WTC11 (cell line): Measurements from ENCODE around the gene LARGE1. TPM values are rescaled to one million over a fixed set of nuclear protein-coding genes. Genes with fewer than 3 reads are reported as not detected.

Experiments used
- ATAC-seq: fragments of 200-7000 bp; cut with Tn5 transposase; 2 replicates; pipeline ENCODE4 v1.10.0; 2021; ENCODE audit warnings: mild to moderate bottlenecking, moderate library complexity
- CTCF ChIA-PET: fragments of 300-600 bp; sonication (Branson Sonifier 250); formaldehyde crosslinking; loops from one replicate; lab custom pipeline; 2021; ENCODE audit warnings: antibody characterized with exemption; lab: Charles Lee
- POLR2A ChIA-PET: fragments of 350-600 bp; sonication (Branson Sonifier 250); formaldehyde crosslinking; loops from one replicate; lab custom pipeline; 2021; ENCODE audit warnings: antibody characterized with exemption; lab: Charles Lee
- DNase-seq: peaks from one replicate; pipeline ENCODE4 v3.0.0; 2021; ENCODE audit warnings: low spot score
- H3K27ac Mint-ChIP-seq: 2 replicates; pipeline ENCODE4 v1.8.0; 2021; ENCODE audit warnings: mixed read lengths
- H3K27me3 Mint-ChIP-seq: 2 replicates; pipeline ENCODE4 v1.8.0; 2021; ENCODE audit warnings: low read depth, mild to moderate bottlenecking, moderate library complexity, mixed read lengths
- H3K36me3 Mint-ChIP-seq: 2 replicates; pipeline ENCODE4 v1.8.0; 2021; ENCODE audit warnings: mixed read lengths
- H3K4me1 Mint-ChIP-seq: 2 replicates; pipeline ENCODE4 v1.8.0; 2022; ENCODE audit warnings: mixed read lengths
- H3K4me3 Mint-ChIP-seq: 2 replicates; pipeline ENCODE4 v1.8.0; 2021; ENCODE audit warnings: mild to moderate bottlenecking, moderate library complexity, mixed read lengths
- H3K9me3 Mint-ChIP-seq: 2 replicates; pipeline ENCODE4 v1.8.0; 2021; ENCODE audit warnings: mixed read lengths
- ATF1 ChIP-seq: sonication (generic); formaldehyde crosslinking; IDR thresholded peaks from 2 replicates; pipeline ENCODE4 v1.8.1; 2023; ENCODE audit warnings: mild to moderate bottlenecking, moderate library complexity, missing genetic modification reagents
- CREB1 ChIP-seq: sonication (generic); formaldehyde crosslinking; IDR thresholded peaks from 2 replicates; pipeline ENCODE4 v1.8.0; 2023; ENCODE audit warnings: mild to moderate bottlenecking, missing genetic modification reagents
- CREM ChIP-seq: sonication (generic); formaldehyde crosslinking; IDR thresholded peaks from 2 replicates; pipeline ENCODE4 v1.8.1; 2022; ENCODE audit warnings: mild to moderate bottlenecking, missing genetic modification reagents, moderate library complexity
- ESRRA ChIP-seq: sonication (generic); formaldehyde crosslinking; IDR thresholded peaks from 2 replicates; pipeline ENCODE4 v1.8.1; 2022; ENCODE audit warnings: mild to moderate bottlenecking, missing genetic modification reagents, borderline replicate concordance
- GABPB1 ChIP-seq: sonication (generic); formaldehyde crosslinking; IDR thresholded peaks from 2 replicates; pipeline ENCODE4 v1.8.1; 2023; ENCODE audit warnings: mild to moderate bottlenecking, missing genetic modification reagents
- GRHL2 ChIP-seq: fragments of 250-450 bp; sonication (Bioruptor Pico); IDR thresholded peaks from 2 replicates; pipeline ENCODE4 v1.8.0; 2022; ENCODE audit warnings: mild to moderate bottlenecking, moderate library complexity; ENCODE audit not compliant: insufficient replicate concordance, severe bottlenecking
- KAT7 ChIP-seq: sonication (generic); formaldehyde crosslinking; IDR thresholded peaks from 2 replicates; pipeline ENCODE4 v1.8.1; 2023; ENCODE audit warnings: missing genetic modification reagents, mild to moderate bottlenecking, borderline replicate concordance
- MYBL2 ChIP-seq: sonication (generic); formaldehyde crosslinking; IDR thresholded peaks from 2 replicates; pipeline ENCODE4 v1.8.1; 2023; ENCODE audit warnings: mild to moderate bottlenecking, moderate library complexity, missing genetic modification reagents
- NFATC4 ChIP-seq: fragments of 250-450 bp; sonication (Bioruptor Pico); IDR thresholded peaks from 2 replicates; pipeline ENCODE4 v1.9.0; 2021; ENCODE audit warnings: mild to moderate bottlenecking
- NFE2L1 ChIP-seq: sonication (generic); formaldehyde crosslinking; IDR thresholded peaks from 2 replicates; pipeline ENCODE4 v1.8.1; 2023; ENCODE audit warnings: missing genetic modification reagents
- TEAD4 ChIP-seq: sonication (generic); formaldehyde crosslinking; IDR thresholded peaks from 2 replicates; pipeline ENCODE4 v1.8.0; 2022; ENCODE audit warnings: mild to moderate bottlenecking, missing genetic modification reagents
- TP53 ChIP-seq: sonication (generic); formaldehyde crosslinking; IDR thresholded peaks from 2 replicates; pipeline ENCODE4 v1.8.1; 2023; ENCODE audit warnings: mild to moderate bottlenecking, missing genetic modification reagents
- ZNF121 ChIP-seq: sonication (generic); formaldehyde crosslinking; IDR thresholded peaks from 2 replicates; pipeline ENCODE4 v1.8.0; 2023; ENCODE audit warnings: missing genetic modification reagents
- ZNF232 ChIP-seq: sonication (generic); formaldehyde crosslinking; IDR thresholded peaks from 2 replicates; pipeline ENCODE4 v1.8.0; 2022; ENCODE audit warnings: mild to moderate bottlenecking, missing genetic modification reagents
- ZNF263 ChIP-seq: sonication (generic); formaldehyde crosslinking; IDR thresholded peaks from 2 replicates; pipeline ENCODE4 v1.8.1; 2022; ENCODE audit warnings: low read depth, mild to moderate bottlenecking, moderate library complexity, missing genetic modification reagents
- ZNF423 ChIP-seq: fragments of 250-450 bp; sonication (Bioruptor Pico); IDR thresholded peaks from 2 replicates; pipeline ENCODE4 v2.1.2; 2022; ENCODE audit warnings: mild to moderate bottlenecking, moderate library complexity
- ZNF671 ChIP-seq: fragments of 250-450 bp; sonication (Bioruptor Pico); IDR thresholded peaks from 2 replicates; pipeline ENCODE4 v1.8.0; 2021; ENCODE audit warnings: mild to moderate bottlenecking
- total RNA-seq: library from RNA; stranded (reverse); gene quantifications from 3 replicates; pipeline ENCODE4 v1.2.3, GENCODE V29; 2021
- TF ChIP-seq, protein P1 (sequence below): fragments of 250-450 bp; sonication (Bioruptor Pico); conservative IDR thresholded peaks from 2 replicates; pipeline ENCODE4 v1.9.0; 2021; ENCODE audit warnings: mild to moderate bottlenecking
- TF ChIP-seq, protein P2 (sequence below): sonication (generic); formaldehyde crosslinking; IDR thresholded peaks from 2 replicates; pipeline ENCODE4 v1.8.1; 2022; ENCODE audit warnings: mild to moderate bottlenecking, missing genetic modification reagents, moderate library complexity, borderline replicate concordance

LARGE1 gene
- total RNA-seq, 1 experiment from 2014 or later, result 72.6 TPM

DNA sequence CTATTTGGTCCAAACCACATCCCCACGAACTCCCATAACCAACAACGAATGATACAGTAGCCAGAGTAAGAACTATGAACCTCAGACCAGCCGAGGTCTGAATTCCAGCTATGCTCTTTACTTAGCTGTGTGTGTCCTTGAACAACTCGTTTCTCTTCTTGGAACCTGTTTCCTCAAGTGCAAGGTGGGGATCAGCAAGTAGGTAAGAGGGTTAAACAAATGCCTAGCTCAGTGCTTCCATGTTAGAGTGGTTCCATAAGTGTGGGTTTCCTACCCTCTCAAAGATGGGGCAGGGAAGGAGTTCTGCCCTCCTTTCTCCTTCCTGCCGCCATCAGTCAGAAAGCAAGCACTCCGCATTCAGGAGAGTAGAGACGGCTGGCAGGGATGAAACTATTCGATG lies 578.7 kb downstream of the LARGE1 start (continued):
- TF ChIP-seq, protein P1, sequence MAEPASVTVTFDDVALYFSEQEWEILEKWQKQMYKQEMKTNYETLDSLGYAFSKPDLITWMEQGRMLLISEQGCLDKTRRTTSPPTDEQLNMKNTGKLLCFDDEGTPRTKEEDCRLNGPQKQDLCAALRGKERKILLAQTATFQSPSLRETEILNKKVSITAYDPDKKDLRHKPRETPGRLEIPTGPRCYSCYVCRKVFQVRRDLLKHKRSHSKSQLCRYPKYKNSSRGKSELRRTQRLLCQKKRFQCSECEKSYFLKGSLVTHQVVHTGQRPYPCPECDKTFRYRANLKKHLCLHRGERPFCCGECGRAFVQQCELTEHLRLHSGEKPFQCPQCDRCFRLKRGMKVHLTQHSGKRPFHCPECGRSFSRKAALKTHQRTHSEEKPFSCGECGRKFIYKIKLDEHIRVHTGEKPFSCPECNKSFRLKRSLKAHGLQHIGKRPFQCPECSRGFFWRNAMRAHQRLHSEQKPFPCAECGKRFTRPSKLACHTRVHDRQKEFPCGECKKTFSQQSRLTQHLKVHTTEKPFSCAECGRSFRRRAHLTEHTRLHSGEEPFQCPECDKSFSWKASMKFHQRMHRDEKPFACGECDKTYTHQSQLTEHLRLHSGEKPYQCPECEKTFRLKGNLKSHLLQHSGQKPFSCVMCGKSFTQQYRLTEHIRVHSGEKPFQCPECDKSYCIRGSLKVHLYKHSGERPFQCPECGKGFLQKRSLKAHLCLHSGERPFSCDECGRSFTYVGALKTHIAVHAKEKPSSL (CRISPR knock-in tag), result no peak
- TF ChIP-seq, protein P2, sequence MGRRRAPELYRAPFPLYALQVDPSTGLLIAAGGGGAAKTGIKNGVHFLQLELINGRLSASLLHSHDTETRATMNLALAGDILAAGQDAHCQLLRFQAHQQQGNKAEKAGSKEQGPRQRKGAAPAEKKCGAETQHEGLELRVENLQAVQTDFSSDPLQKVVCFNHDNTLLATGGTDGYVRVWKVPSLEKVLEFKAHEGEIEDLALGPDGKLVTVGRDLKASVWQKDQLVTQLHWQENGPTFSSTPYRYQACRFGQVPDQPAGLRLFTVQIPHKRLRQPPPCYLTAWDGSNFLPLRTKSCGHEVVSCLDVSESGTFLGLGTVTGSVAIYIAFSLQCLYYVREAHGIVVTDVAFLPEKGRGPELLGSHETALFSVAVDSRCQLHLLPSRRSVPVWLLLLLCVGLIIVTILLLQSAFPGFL (CRISPR knock-in tag), result no peak
- TF ChIP-seq KAT7 (CRISPR knock-in tag), result no peak

DNA sequence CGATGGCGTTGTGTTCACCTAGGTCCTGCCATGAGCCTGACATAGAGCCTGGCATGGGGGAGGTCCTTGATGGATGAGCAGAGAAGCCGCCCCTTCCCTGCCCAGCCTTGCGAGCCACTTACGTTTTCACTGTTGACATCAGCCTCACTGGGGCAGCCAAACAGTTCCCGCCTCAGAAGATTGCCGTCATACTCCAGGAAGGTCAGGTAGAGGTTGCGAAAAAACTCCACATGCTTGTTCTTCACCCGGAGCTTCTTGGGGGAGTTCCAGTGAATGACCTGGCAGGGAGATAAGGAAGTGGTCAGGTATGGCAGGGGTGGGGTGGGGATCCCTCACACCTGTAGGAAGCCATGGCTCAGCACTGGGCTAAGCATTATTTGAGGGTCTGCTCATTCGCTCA lies 582.8 kb downstream of the LARGE1 start:
- ChIA-PET CTCF (no interaction called here), POLR2A (no interaction called here)
- H3K27me3 Mint-ChIP-seq, result no peaks in the 10 kb centered on the region
- no peak for ATAC-seq
- H3K27ac Mint-ChIP-seq, result no peak overlapping the region
- H3K4me1 Mint-ChIP-seq, result no peaks in the 10 kb centered on the region
- H3K9me3 Mint-ChIP-seq, result no peaks in the 10 kb centered on the region
- no peak for DNase-seq
- no peak overlapping the region for H3K4me3 Mint-ChIP-seq
- peaks cover 14% of the 10 kb centered on the region for H3K36me3 Mint-ChIP-seq
- TF ChIP-seq TP53 (no peak), ZNF423 (CRISPR knock-in tag) (no peak), CREB1 (CRISPR knock-in tag) (no peak), MYBL2 (CRISPR knock-in tag) (no peak), CREM (CRISPR knock-in tag) (no peak), NFATC4 (CRISPR knock-in tag) (no peak), TEAD4 (CRISPR knock-in tag) (no peak)

DNA sequence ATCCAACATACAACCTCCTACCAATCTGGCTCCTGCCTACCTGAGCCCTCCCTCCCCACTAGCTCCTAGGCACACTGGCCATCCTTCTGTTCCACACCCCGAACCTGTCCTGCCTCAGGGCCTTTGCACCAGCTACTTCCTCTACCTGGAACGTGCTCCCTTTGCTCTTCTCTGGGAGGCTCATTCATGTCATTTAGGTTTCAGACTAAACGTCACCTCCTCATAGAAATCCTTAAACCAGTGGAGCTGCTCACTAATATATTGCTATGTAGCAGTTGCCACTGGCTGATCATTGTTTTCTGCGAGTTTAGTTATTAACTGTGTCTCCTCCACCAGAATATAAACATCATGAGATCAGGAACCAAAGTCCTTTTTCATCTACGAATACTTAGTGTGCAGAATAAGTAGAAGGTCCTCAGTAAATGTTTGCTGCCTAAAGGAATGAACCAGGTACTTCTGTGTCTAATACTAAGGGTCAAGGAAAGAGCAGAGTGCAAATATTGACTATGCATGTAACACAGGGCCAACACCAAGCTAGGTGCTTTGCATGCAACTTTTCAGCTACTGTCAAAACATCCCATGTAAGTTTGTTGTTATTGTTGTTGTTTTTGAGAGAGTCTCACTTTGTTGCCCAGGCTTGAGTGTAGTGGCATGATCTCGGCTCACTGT lies 584.5 kb downstream of the LARGE1 start:
- DNase-seq (no peak), ATAC-seq (no peak)
- Mint-ChIP-seq H3K9me3 (no peaks in the 10 kb centered on the region), H3K4me3 (no peak overlapping the region), H3K27me3 (no peaks in the 10 kb centered on the region), H3K36me3 (peaks cover 19% of the 10 kb centered on the region), H3K4me1 (peaks cover 3% of the 10 kb centered on the region), H3K27ac (no peak overlapping the region)
- TF ChIP-seq ZNF671 (CRISPR knock-in tag) (no peak), GABPB1 (CRISPR knock-in tag) (peak; percentile 83), ZNF232 (CRISPR knock-in tag) (no peak)
- ChIA-PET POLR2A (no interaction called here), CTCF (interaction anchor here (1.5 kb wide), 1 partner anchor 34 kb away, joined by 5 read pairs; no protein-coding TSS in a partner anchor)

DNA sequence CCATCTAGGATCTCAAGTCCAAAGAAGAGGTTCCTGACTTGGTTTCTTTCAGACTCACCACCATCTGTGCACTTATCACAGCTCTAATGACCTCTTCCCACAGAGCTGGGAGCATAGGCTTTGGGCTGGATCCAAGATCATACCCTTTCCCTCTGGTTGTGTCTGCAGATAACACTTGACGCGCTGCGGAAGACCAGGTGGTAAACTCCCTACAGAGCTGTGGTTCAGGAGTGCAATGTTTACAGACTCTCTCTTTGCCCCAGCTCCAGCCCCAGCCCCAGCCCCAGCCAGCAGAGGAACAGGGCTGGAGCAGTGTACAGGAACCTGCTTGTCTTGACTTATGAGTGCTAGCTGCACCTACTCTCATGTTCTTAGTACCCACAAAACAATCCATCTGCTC lies 587.7 kb downstream of the LARGE1 start:
- DNase-seq (no peak), ATAC-seq (no peak)
- Mint-ChIP-seq H3K27me3 (no peaks in the 10 kb centered on the region), H3K27ac (no peak overlapping the region), H3K4me3 (no peak overlapping the region), H3K9me3 (no peaks in the 10 kb centered on the region), H3K4me1 (peaks cover 7% of the 10 kb centered on the region), H3K36me3 (peaks cover 16% of the 10 kb centered on the region)
- ChIA-PET CTCF (interaction anchor here (1.3 kb wide), 1 partner anchor 135 kb away, joined by 3 read pairs; no protein-coding TSS in a partner anchor), POLR2A (interaction anchor here (0.7 kb wide), 1 partner anchor 142 kb away, joined by 3 read pairs; no protein-coding TSS in a partner anchor)
- TF ChIP-seq ATF1 (CRISPR knock-in tag), result no peak

DNA sequence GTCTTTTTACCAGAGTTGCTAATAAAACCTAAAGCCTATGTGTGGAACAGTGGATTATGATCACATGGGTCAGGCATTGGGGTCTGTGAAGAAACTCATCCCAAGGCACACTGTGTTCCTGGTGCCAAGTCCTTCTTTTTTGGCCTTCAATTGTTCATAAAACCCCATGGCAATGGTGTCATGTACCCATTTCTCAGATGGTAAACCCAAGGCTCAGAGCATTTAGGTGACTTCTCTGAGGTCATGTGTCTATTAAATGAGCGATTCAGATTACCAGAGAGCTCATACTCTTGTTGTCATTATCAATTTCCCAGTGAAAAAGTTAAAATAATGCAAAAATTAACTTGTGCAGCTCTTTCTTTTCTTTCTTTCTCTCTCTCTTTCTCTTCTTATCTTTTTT lies 589.3 kb downstream of the LARGE1 start:
- DNase-seq (no peak), ATAC-seq (no peak)
- no peaks in the 10 kb centered on the region for H3K9me3 Mint-ChIP-seq
- ChIA-PET CTCF (interaction anchor here (1.4 kb wide), 1 partner anchor 29 kb away, joined by 3 read pairs; no protein-coding TSS in a partner anchor), POLR2A (no interaction called here)
- no peak overlapping the region for H3K4me3 Mint-ChIP-seq
- peaks cover 13% of the 10 kb centered on the region for H3K36me3 Mint-ChIP-seq
- no peak overlapping the region for H3K27ac Mint-ChIP-seq
- peaks cover 7% of the 10 kb centered on the region for H3K4me1 Mint-ChIP-seq
- H3K27me3 Mint-ChIP-seq, result no peaks in the 10 kb centered on the region
- TF ChIP-seq ESRRA (CRISPR knock-in tag) (no peak), ZNF121 (no peak), NFE2L1 (CRISPR knock-in tag) (no peak), ZNF263 (CRISPR knock-in tag) (no peak), GRHL2 (CRISPR knock-in tag) (no peak)
